HG02938 (cell line): Measurements from ENCODE around the gene ERRFI1.
"Not testable (repeated sequence)": the region's sequence is repeated elsewhere in the genome, so short reads cannot be mapped to it uniquely, and the experiment has no call there.

Experiments
- ATAC-seq: cut with Tn5 transposase; IDR thresholded peaks from one replicate; pipeline ENCODE4 v1.9.1; 2021; ENCODE audit warnings: mild to moderate bottlenecking, moderate library complexity; ENCODE audit not compliant: unreplicated experiment

The ERRFI1 gene, protein sequence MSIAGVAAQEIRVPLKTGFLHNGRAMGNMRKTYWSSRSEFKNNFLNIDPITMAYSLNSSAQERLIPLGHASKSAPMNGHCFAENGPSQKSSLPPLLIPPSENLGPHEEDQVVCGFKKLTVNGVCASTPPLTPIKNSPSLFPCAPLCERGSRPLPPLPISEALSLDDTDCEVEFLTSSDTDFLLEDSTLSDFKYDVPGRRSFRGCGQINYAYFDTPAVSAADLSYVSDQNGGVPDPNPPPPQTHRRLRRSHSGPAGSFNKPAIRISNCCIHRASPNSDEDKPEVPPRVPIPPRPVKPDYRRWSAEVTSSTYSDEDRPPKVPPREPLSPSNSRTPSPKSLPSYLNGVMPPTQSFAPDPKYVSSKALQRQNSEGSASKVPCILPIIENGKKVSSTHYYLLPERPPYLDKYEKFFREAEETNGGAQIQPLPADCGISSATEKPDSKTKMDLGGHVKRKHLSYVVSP

DNA sequence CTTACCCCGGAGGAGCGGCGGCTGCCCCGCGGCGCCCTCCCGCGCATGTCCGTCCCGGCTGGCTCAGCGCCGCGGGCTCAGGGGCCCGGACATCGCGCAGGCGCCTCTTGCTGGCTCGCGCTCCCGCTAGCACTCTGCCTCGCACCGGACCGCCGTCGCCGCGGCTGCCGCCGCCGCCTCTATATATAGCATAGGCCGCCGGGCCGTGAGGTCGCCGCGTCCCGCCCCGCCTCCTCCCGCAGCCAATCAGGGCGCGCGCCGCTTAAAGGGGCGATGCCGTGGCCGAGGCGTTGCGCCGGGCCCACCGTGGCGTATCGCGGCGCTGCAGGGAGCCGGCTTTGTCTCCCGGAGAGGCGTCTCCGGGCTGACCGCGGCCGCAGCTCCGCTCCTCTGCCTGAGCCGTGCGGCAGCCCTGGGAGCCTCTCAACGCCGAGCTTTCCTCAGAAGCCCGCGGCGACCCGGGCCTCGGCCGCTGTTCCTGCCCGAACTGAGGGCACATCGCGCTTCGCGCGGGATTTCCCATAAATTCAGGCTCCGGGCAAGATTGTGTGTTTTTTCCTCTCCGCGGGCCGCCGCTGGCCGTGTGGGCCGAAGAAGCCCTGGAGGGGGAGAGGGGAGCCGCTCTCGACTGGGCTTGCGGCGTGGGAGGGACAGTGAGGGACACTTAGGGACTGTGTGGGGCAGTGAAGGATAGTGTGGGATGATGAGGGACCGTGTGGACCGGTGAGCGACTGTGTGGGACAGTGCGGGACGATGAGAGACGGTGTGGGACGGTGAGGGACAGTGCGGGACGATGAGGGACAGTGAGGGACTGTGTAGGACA lies at the start of gene ERRFI1:
Gene ERRFI1 (minus strand): TSS at position 157 of the 823 bp plus-strand sequence. CDS start 10,690 bp downstream, outside the sequence.
- peak; percentile 82 for ATAC-seq

GRCh38 chr1:8075511-8076051 lies 49.5 kb upstream of the ERRFI1 start:
- ATAC-seq, result no peak

GRCh38 chr1:8073112-8073855 lies 47.2 kb upstream of the ERRFI1 start:
- no peak for ATAC-seq

DNA sequence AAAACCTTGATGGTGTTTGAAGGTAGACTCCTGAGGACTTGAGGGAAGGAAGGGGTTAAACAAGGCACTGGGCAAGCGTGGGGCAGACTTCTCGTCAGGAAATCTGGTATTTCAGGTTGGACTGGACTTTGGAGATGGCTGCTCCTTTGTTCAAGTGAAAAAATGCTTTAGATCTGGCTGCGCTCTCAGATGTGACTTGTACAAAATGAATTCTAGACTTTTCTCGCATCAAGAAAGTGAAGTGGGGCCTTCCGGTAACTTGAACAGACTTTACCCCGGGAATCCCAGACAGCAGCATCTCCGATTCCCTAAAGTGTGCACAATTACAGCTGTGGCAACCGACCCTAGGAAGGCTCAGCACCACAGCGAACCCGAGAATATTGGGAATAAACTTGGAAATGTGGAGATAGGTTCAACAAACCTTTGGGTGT lies 44.3 kb upstream of the ERRFI1 start:
- ATAC-seq, result no peak

DNA sequence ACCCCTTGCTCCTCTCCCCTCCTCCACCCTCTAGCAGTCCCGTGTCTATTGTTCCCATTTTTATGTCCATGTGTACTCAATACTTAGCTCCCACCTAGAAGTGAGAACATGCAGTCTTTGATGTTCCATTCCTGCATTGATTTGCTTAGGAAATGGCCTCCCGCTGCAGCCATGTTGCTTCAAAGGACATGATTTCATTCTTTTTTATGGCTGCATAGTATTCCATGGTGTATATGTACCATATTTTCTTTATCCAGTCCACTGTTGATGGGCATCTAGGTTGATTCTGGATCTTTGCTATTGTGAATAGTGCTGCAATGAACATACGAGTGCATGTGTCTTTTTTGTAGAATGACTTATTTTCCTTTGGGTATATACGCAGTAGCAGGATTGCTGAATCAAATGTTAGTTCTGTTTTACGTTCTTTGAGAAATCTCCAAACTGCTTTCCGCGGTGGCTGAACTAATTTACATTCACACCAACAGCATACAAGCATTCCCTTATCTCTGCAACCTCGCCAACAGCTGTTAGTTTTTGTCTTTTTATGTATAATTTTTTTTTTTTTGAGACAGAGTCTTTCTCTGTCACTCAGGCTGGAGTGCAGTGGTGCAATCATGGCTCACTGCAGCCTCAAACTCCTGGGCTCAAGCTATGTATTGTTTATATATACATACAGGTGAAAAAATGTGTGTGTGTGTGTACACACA lies 43.7 kb upstream of the ERRFI1 start:
- not testable (repeated sequence) for ATAC-seq

GRCh38 chr1:8065369-8065768 lies 39.3 kb upstream of the ERRFI1 start:
- no peak for ATAC-seq

GRCh38 chr1:8063298-8064036 lies 37.4 kb upstream of the ERRFI1 start:
- no peak for ATAC-seq

GRCh38 chr1:8062861-8063260 lies 36.8 kb upstream of the ERRFI1 start:
- no peak for ATAC-seq

DNA sequence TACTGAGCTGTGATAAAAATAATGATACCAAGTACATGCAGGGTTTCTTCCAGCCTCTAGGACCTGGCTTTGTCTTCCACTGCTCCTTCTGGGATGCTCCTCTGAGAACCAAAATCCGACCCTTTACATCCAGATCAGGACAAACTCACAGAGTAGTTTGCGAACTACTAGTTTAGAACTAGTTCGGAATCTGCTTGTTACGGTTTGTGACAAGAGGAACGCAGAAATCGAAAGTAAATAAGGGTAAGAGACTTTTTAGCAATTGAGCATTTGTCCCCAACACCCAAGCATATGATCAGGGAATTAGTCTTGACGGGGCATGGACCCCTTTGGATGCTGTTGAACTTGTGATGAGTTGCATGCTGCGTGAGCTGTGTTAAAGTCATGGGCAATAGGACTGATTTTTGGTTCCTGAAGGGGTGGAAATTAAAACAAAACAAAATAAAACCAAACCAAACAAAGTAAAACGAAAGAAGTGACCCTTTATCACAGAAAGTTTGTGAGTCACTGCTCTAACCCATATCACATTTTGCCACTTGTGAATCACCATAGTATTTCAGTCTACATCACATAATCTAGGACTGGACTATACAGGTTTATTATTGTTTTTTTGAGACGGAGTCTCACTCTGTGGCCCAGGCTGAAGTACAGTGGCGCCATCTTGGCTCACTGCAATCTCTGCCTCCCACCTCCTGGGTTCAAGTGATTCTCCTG lies 35.7 kb upstream of the ERRFI1 start:
- ATAC-seq, result no peak

DNA sequence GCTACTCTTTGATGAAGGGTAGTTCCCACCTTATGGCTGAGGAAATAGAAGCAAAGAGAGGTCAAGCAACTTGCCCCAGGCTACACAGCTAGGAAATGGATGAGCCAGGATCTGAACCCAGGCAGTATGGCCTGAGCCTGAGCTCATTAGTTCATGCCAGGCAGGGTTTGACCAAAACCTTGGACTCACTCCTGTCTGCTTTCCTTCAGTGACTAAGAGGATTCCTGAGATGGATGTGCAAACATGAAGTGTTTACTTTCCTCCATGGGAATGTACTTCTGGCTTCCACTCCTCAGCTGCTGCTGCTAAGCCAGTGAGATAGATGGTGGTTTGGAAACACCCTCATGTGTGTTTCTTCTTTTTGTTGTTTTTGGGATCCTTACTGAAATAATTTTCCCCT lies 35.1 kb upstream of the ERRFI1 start:
- no peak for ATAC-seq

GRCh38 chr1:8059161-8059622 lies 33.1 kb upstream of the ERRFI1 start:
- no peak for ATAC-seq

DNA sequence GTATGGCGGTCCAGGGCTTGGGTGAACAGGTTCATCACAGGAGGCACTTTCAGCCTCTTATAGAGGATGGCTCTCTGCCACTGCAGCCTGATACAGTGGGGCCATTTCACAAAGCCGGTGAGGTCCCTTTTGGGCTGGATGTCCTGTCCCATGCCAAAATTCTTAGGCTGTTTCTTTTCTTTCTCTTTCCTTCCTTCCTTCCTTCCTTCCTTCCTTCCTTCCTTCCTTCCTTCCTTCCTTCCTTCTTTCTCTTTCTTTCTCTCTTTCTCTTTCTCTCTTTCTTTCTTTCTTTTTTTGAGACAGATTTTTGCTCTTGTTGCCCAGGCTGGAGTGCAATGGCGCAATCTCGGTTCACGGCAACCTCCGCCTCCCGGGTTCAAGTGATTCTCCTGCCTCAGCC lies 31.7 kb upstream of the ERRFI1 start:
- ATAC-seq, result not testable (repeated sequence)

- ATAC-seq, result no peak
Observed at GRCh38 chr1:8055973-8056372, 29.9 kb upstream of the ERRFI1 start.

GRCh38 chr1:8053878-8054567 lies 27.9 kb upstream of the ERRFI1 start:
- no peak for ATAC-seq

DNA sequence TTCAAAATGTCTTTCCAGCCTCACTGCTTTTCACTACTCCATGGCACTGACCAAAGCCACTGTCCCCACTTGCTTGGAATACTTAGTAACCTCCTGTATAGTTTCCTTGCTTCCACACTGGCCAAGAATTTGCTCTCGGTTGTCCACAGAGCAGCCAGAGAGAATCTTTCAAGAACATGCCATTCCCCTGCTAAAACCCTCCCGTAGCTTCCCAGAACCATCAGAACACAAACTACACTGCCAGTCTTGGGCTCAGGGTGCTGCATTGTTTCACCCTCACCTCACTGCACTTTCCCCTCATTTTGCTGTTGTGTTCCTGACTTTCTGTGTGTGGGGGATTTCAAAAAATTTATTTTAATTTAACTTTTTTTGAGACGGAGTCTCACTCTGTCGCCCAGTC lies 25.5 kb upstream of the ERRFI1 start:
- ATAC-seq, result no peak

GRCh38 chr1:8049229-8049628 lies 23.1 kb upstream of the ERRFI1 start:
- not testable (repeated sequence) for ATAC-seq

GRCh38 chr1:8047686-8048445 lies 21.8 kb upstream of the ERRFI1 start:
- no peak for ATAC-seq
